ENCODE results near the gene PIK3CD. TPM values are rescaled to one million over a fixed set of nuclear protein-coding genes. Genes with fewer than 3 reads are reported as not detected.

PIK3CD gene
- total RNA-seq, 1 donor, result 14.1 TPM

DNA sequence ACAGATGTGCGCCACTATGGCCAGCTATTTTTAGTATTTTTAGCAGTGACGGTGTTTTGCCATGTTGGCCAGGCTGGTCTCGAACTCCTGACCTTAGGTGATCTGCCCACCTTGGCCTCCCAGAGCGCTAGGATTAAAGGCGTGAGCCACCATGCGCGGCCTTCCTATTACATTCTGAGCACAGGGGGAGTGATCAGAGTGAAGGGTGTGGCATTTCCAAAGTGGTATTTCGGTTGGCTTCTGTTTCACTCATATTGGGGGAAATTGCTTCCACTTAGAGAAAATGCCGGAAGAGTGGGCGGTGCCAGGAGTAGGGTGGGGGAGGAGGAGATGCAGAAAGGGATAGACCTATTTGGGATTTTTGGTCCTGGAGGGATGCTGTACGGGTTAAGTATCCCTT, 4.3 kb downstream of the PIK3CD start:
- H3K27me3 ChIP-seq (ENCODE audit: insufficient read depth, low read length), result peaks cover 25% of the 10 kb centered on the region
- no peaks in the 10 kb centered on the region for H3K79me2 ChIP-seq (ENCODE audit: insufficient read depth, low read length)
- H3K4me3 ChIP-seq (ENCODE audit: insufficient read depth, low read length), result no peak overlapping the region
- no peak overlapping the region for H3K4me2 ChIP-seq (ENCODE audit: insufficient read depth, low read length)
- no peak for DNase-seq (ENCODE audit: insufficient read length, low spot score, missing footprints)
- H3K4me1 ChIP-seq (ENCODE audit: insufficient read depth, low read length), result peaks cover 13% of the 10 kb centered on the region
- TF ChIP-seq, protein P1, sequence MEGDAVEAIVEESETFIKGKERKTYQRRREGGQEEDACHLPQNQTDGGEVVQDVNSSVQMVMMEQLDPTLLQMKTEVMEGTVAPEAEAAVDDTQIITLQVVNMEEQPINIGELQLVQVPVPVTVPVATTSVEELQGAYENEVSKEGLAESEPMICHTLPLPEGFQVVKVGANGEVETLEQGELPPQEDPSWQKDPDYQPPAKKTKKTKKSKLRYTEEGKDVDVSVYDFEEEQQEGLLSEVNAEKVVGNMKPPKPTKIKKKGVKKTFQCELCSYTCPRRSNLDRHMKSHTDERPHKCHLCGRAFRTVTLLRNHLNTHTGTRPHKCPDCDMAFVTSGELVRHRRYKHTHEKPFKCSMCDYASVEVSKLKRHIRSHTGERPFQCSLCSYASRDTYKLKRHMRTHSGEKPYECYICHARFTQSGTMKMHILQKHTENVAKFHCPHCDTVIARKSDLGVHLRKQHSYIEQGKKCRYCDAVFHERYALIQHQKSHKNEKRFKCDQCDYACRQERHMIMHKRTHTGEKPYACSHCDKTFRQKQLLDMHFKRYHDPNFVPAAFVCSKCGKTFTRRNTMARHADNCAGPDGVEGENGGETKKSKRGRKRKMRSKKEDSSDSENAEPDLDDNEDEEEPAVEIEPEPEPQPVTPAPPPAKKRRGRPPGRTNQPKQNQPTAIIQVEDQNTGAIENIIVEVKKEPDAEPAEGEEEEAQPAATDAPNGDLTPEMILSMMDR (IDR thresholded peaks at IDR 0.05; ENCODE audit: extremely low read depth, low read depth, low read length), result no peak
- H4K20me1 ChIP-seq (ENCODE audit: insufficient read depth, low read length), result no peaks in the 10 kb centered on the region
- no peak overlapping the region for H2AFZ ChIP-seq (ENCODE audit: low read length)
- H3K27ac ChIP-seq (ENCODE audit: low read depth, low read length), result no peak overlapping the region
- H3K9me3 ChIP-seq (ENCODE audit: low read depth, low read length), result no peaks in the 10 kb centered on the region
- H3K36me3 ChIP-seq (ENCODE audit: insufficient read depth, low read length), result no peaks in the 10 kb centered on the region

DNA sequence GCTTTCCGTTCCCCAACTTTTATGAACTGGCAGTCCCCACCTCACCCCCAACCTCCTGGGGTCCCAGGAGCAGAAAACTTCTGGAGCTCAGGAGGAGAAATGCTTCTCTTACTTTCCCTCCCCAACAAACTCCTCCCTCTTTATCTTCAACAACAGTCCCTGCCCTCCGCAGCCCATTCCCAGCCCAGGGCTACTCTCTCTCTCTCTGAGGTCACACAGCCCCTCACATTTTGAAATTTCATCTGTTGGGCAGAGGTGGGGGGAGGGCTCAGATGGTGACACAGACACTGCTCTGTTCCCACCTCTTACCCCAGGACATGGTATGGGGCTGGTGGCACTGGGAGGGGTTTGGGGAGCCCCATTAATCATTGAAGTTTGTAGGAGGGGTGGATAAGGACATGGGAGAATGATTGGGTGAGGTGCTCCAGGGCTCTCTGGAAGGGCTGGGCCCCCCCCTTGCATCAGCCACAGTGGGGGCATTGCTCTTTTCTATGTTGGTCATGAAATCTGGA, 6.0 kb downstream of the PIK3CD start:
- H3K27me3 ChIP-seq (ENCODE audit: insufficient read depth, low read length), result peaks cover 18% of the 10 kb centered on the region
- H3K27ac ChIP-seq (ENCODE audit: low read depth, low read length), result no peak overlapping the region
- no peak overlapping the region for H3K4me2 ChIP-seq (ENCODE audit: insufficient read depth, low read length)
- no peak overlapping the region for H3K4me3 ChIP-seq (ENCODE audit: insufficient read depth, low read length)
- no peaks in the 10 kb centered on the region for H3K36me3 ChIP-seq (ENCODE audit: insufficient read depth, low read length)
- peak; percentile 58 for DNase-seq (ENCODE audit: insufficient read length, low spot score, missing footprints)
- TF ChIP-seq, protein P1 (IDR thresholded peaks at IDR 0.05; ENCODE audit: extremely low read depth, low read depth, low read length), result no peak
- no peaks in the 10 kb centered on the region for H3K9me3 ChIP-seq (ENCODE audit: low read depth, low read length)
- H3K79me2 ChIP-seq (ENCODE audit: insufficient read depth, low read length), result no peaks in the 10 kb centered on the region
- H3K4me1 ChIP-seq (ENCODE audit: insufficient read depth, low read length), result peaks cover 10% of the 10 kb centered on the region
- no peaks in the 10 kb centered on the region for H4K20me1 ChIP-seq (ENCODE audit: insufficient read depth, low read length)
- no peak overlapping the region for H2AFZ ChIP-seq (ENCODE audit: low read length)

DNA sequence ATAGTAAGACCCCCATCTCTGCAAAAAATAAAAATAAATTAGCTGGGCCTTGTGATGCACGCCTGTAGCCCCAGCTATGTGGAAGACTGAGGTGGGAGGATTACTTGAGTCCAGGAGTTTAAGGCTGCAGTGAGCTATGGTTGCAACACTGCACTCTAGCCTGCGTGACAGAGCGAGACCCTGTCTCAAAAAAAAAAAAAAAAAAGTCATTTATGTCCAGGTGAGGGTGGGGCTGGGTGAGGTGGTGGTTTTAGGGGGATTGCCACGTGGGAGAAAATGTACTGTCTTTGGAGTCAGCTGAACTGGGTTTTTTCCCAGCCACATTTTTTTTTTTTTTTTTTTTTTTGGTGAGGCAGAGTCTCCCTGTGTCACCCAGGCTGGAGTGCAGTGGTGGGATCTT, 6.7 kb downstream of the PIK3CD start:
- Histone ChIP-seq H3K36me3 (ENCODE audit: insufficient read depth, low read length) (no peaks in the 10 kb centered on the region), H3K27ac (ENCODE audit: low read depth, low read length) (no peak overlapping the region), H3K79me2 (ENCODE audit: insufficient read depth, low read length) (no peaks in the 10 kb centered on the region), H3K4me3 (ENCODE audit: insufficient read depth, low read length) (no peak overlapping the region), H3K4me1 (ENCODE audit: insufficient read depth, low read length) (peaks cover 10% of the 10 kb centered on the region), H3K9me3 (ENCODE audit: low read depth, low read length) (no peaks in the 10 kb centered on the region), H3K4me2 (ENCODE audit: insufficient read depth, low read length) (no peak overlapping the region), H3K27me3 (ENCODE audit: insufficient read depth, low read length) (peaks cover 13% of the 10 kb centered on the region), H4K20me1 (ENCODE audit: insufficient read depth, low read length) (no peaks in the 10 kb centered on the region), H2AFZ (ENCODE audit: low read length) (no peak overlapping the region)
- no peak for DNase-seq (ENCODE audit: insufficient read length, low spot score, missing footprints)
- TF ChIP-seq, protein P1 (IDR thresholded peaks at IDR 0.05; ENCODE audit: extremely low read depth, low read depth, low read length), result no peak

DNA sequence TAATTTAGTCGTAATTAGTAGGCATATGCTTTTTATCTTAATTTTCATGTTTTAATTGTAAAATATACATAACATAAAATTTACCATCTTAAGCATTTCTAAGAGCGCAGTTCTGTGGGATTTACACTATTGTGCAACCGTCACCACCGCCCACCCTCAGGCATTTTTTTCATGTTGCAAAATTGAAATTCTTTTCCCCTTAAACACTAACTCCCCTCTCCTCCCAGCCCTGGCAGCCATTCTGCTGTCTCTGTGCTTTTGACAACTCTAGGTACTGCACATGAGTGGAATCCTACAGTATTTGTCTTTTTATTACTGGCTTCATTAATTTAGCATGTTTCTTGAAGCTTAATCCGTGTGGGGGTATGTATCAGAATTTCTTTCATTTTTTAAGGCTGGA, 7.8 kb downstream of the PIK3CD start:
- no peaks in the 10 kb centered on the region for H4K20me1 ChIP-seq (ENCODE audit: insufficient read depth, low read length)
- no peaks in the 10 kb centered on the region for H3K9me3 ChIP-seq (ENCODE audit: low read depth, low read length)
- H3K4me3 ChIP-seq (ENCODE audit: insufficient read depth, low read length), result no peak overlapping the region
- no peaks in the 10 kb centered on the region for H3K36me3 ChIP-seq (ENCODE audit: insufficient read depth, low read length)
- peak overlapping the region; percentile 23 for H3K4me2 ChIP-seq (ENCODE audit: insufficient read depth, low read length)
- peaks cover 10% of the 10 kb centered on the region for H3K4me1 ChIP-seq (ENCODE audit: insufficient read depth, low read length)
- H3K27ac ChIP-seq (ENCODE audit: low read depth, low read length), result no peak overlapping the region
- peak; percentile 82 for DNase-seq (ENCODE audit: insufficient read length, low spot score, missing footprints)
- TF ChIP-seq, protein P1 (IDR thresholded peaks at IDR 0.05; ENCODE audit: extremely low read depth, low read depth, low read length), result no peak
- H3K79me2 ChIP-seq (ENCODE audit: insufficient read depth, low read length), result no peaks in the 10 kb centered on the region
- no peak overlapping the region for H2AFZ ChIP-seq (ENCODE audit: low read length)
- peaks cover 4% of the 10 kb centered on the region for H3K27me3 ChIP-seq (ENCODE audit: insufficient read depth, low read length)

Measured in osteoblast (primary cell).